ACC112 (cell line): ENCODE results near the gene TMEM235.

Experiments
- H2AFZ ChIP-seq: fragments of 200-600 bp; sonication (generic); one replicate; pipeline ENCODE4 v1.6.0; 2017; ENCODE audit warnings: antibody characterized with exemption, low read length; ENCODE audit not compliant: unreplicated experiment
- H3K27ac ChIP-seq: fragments of 200-600 bp; sonication (generic); 2 replicates; pipeline ENCODE4 v1.5.1; 2014; ENCODE audit warnings: low read depth, mild to moderate bottlenecking, antibody characterized with exemption, low read length, moderate library complexity
- H3K27me3 ChIP-seq: fragments of 200-600 bp; sonication (generic); 2 replicates; pipeline ENCODE4 v1.6.1; 2014; ENCODE audit warnings: mild to moderate bottlenecking, antibody characterized with exemption, low read length, moderate library complexity, mixed read lengths; ENCODE audit not compliant: insufficient read depth
- H3K36me3 ChIP-seq: fragments of 200-600 bp; sonication (generic); 2 replicates; pipeline ENCODE4 v1.6.1; 2016; ENCODE audit warnings: mild to moderate bottlenecking, antibody characterized with exemption, low read length, moderate library complexity, mixed read lengths; ENCODE audit not compliant: insufficient read depth
- H3K4me1 ChIP-seq: fragments of 200-600 bp; sonication (generic); one replicate; pipeline ENCODE4 v1.6.1; 2016; ENCODE audit warnings: low read length, mixed read lengths; ENCODE audit not compliant: insufficient read depth, unreplicated experiment, control insufficient read depth
- H3K4me3 ChIP-seq: fragments of 200-600 bp; sonication (generic); 2 replicates; pipeline ENCODE4 v1.5.1; 2014; ENCODE audit warnings: mild to moderate bottlenecking, low read depth, low read length
- H3K79me2 ChIP-seq: fragments of 200-600 bp; sonication (generic); one replicate; pipeline ENCODE4 v1.6.0; 2016; ENCODE audit warnings: low read length; ENCODE audit not compliant: control insufficient read depth, unreplicated experiment, insufficient read depth

TMEM235 gene

DNA sequence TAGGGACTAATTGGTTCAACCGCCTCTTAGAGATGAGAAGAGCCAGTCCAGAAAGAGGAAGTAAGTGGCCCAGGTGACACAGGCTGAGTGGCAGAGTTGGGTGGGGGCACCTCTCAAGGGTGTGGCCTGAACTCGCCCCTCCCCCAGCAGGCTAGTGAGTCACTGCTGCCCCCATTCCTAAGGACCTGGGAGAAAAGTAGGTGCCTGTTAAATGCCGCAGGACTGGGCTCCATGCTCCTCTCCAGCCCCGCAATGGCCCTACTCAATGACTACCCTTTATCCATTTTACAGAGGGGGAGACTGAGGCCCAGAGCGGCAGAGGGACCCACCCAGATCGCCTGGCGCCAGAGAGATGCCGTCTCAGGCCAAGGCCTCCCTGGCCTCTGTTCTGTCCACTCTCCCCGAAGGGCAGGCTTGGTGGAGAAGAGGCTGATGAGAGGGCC lies 8.1 kb downstream of the TMEM235 start:
- Histone ChIP-seq H3K27me3 (no peaks in the 10 kb centered on the region), H3K4me3 (no peak overlapping the region), H2AFZ (no peak overlapping the region), H3K4me1 (no peaks in the 10 kb centered on the region), H3K27ac (no peak overlapping the region), H3K79me2 (no peaks in the 10 kb centered on the region), H3K36me3 (no peaks in the 10 kb centered on the region)

- Histone ChIP-seq H3K27me3 (no peaks in the 10 kb centered on the region), H3K36me3 (no peaks in the 10 kb centered on the region), H3K79me2 (no peaks in the 10 kb centered on the region), H3K4me1 (no peaks in the 10 kb centered on the region), H2AFZ (no peak overlapping the region), H3K4me3 (no peak overlapping the region), H3K27ac (no peak overlapping the region)
Observed at GRCh38 chr17:78240012-78240655, 8.7 kb downstream of the TMEM235 start.

DNA sequence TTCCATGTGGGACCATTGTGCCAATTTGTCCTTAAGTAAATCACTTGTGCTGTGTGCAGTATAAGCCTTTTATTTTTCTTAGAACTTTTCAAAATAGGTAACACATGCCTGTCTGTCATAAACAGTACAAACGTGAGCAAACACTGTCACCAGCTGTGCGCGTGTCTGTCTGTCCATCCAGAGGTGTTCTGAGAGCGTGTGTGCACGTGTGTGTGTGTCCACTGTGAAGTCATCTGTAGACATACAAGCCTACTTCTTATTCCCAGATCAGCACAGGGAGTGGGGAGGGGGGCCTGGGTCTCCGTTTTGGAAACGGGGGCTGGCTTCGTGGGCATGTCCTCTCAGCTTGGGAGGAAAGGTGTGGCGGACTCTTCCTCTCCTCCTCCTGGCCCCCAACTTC lies 9.4 kb downstream of the TMEM235 start:
- no peaks in the 10 kb centered on the region for H3K79me2 ChIP-seq
- no peaks in the 10 kb centered on the region for H3K4me1 ChIP-seq
- no peaks in the 10 kb centered on the region for H3K27me3 ChIP-seq
- no peak overlapping the region for H3K4me3 ChIP-seq
- no peak overlapping the region for H2AFZ ChIP-seq
- no peak overlapping the region for H3K27ac ChIP-seq
- H3K36me3 ChIP-seq: no peaks in the 10 kb centered on the region

GRCh38 chr17:78241277-78242023 lies 10.0 kb downstream of the TMEM235 start:
- Histone ChIP-seq H3K27ac (no peak overlapping the region), H2AFZ (no peak overlapping the region), H3K27me3 (no peaks in the 10 kb centered on the region), H3K36me3 (no peaks in the 10 kb centered on the region), H3K79me2 (no peaks in the 10 kb centered on the region), H3K4me3 (no peak overlapping the region), H3K4me1 (no peaks in the 10 kb centered on the region)

DNA sequence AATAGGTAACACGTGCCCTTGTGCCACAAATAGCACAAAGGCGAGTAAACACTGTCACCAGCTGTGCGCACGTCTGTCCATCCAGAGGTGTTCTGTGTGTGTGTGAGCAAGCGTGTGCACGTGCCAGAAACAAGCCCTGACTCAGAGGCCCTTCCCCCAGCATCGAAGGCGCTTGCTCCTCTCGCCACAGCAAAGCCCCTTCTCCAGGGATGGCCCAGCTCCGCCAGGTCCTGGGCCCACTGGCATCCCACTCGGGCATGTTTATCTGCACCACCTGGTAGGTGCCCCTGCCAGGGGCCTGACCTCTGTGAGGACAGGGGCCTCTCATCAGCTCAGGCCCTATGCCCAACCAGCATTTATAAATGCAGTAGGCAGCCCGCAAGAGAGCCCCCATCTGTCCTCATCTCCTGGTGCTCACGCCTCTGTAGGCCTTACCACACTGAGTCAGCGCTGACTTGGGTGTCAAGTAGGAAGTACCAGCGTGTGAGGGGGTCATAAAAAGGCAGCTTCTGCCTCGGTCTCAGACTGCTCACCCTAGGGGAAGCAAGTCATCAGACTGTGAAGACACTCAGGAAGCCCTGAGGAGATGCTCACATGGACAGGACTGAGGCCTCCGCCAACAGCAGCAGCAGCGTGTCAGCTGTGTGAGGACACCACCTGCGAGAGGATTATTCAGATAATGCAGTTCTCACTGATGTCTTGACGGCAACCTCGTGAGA lies 10.8 kb downstream of the TMEM235 start:
- Histone ChIP-seq H3K79me2 (no peaks in the 10 kb centered on the region), H3K27me3 (no peaks in the 10 kb centered on the region), H2AFZ (no peak overlapping the region), H3K4me3 (no peak overlapping the region), H3K27ac (no peak overlapping the region), H3K4me1 (no peaks in the 10 kb centered on the region), H3K36me3 (no peaks in the 10 kb centered on the region)

DNA sequence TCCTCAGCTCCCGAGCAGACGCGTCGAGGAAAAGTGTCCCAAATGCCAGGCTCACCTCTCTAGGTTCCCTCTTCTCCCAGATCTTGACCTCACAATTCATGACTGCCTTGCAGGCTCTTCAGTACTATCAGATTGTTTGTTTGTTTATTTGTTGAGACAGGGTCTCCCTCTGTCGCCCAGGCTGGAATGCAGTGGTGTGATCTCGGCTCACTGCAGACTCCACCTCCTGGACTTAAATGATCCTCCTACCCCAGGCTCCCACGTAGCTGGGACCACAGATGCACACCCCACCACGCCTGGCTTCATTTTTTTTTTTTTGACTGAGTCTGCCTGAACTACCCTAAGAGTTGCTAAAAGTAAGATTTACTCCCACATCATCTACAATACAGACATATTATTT lies 15.9 kb downstream of the TMEM235 start:
- no peak overlapping the region for H3K27ac ChIP-seq
- peaks cover 2% of the 10 kb centered on the region for H3K4me1 ChIP-seq
- H3K4me3 ChIP-seq: no peak overlapping the region
- no peak overlapping the region for H2AFZ ChIP-seq
- H3K36me3 ChIP-seq: no peaks in the 10 kb centered on the region
- H3K79me2 ChIP-seq: no peaks in the 10 kb centered on the region
- H3K27me3 ChIP-seq: no peaks in the 10 kb centered on the region

GRCh38 chr17:78248051-78248914 lies 16.9 kb downstream of the TMEM235 start:
- H3K36me3 ChIP-seq: no peaks in the 10 kb centered on the region
- H3K27me3 ChIP-seq: no peaks in the 10 kb centered on the region
- no peak overlapping the region for H2AFZ ChIP-seq
- no peak overlapping the region for H3K4me3 ChIP-seq
- H3K27ac ChIP-seq: no peak overlapping the region
- no peaks in the 10 kb centered on the region for H3K79me2 ChIP-seq
- H3K4me1 ChIP-seq: peaks cover 2% of the 10 kb centered on the region

GRCh38 chr17:78249074-78249817 lies 17.8 kb downstream of the TMEM235 start:
- Histone ChIP-seq H3K36me3 (no peaks in the 10 kb centered on the region), H3K4me1 (peaks cover 2% of the 10 kb centered on the region), H3K27me3 (no peaks in the 10 kb centered on the region), H3K79me2 (no peaks in the 10 kb centered on the region), H2AFZ (no peak overlapping the region), H3K27ac (no peak overlapping the region), H3K4me3 (no peak overlapping the region)

GRCh38 chr17:78249818-78250806 lies 18.7 kb downstream of the TMEM235 start:
- Histone ChIP-seq H3K4me3 (no peak overlapping the region), H3K27me3 (no peaks in the 10 kb centered on the region), H3K36me3 (no peaks in the 10 kb centered on the region), H2AFZ (no peak overlapping the region), H3K79me2 (no peaks in the 10 kb centered on the region), H3K27ac (no peak overlapping the region), H3K4me1 (peaks cover 2% of the 10 kb centered on the region)
